ENCODE measurements around the gene MYO1E. TPM values are rescaled to one million over a fixed set of nuclear protein-coding genes. Genes with fewer than 3 reads are reported as not detected.

Gene MYO1E
- total RNA-seq, 6 experiments from 2014 or later, result 45.2 to 139 (median 68.9) TPM

- no peak for TF ChIP-seq CTCF (IDR thresholded peaks at IDR 0.05)
- no peak for TF ChIP-seq POLR2A (IDR thresholded peaks at IDR 0.05)
- Histone ChIP-seq H3K27me3 (no peaks in the 10 kb centered on the region), H3K27ac (no peak overlapping the region), H3K4me1 (no peaks in the 10 kb centered on the region), H3K9me3 (peaks cover 0 to 3% (median 0%) of the 10 kb centered on the region in 4 donors), H3K36me3 (peaks cover 0 to 7% (median 4%) of the 10 kb centered on the region in 4 donors), H3K4me3 (no peak overlapping the region)
- ATAC-seq, result no peak
- 62% methylated on average over 8 of the region's 9 CpGs for WGBS (ENCODE audit: insufficient coverage, low coverage, low lambda C conversion rate, missing lambda C conversion rate)
- DNase-seq, result no peak
- intact Hi-C loops (cut with DNase I), result no loop called here
These were observed 195.9 kb downstream of the MYO1E start for GRCh38 chr15:59176653-59177316.

GRCh38 chr15:59174835-59175831, 197.5 kb downstream of the MYO1E start:
- intact Hi-C loops (cut with DNase I), result no loop called here
- Histone ChIP-seq H3K4me3 (no peak overlapping the region), H3K27me3 (no peaks in the 10 kb centered on the region), H3K9me3 (no peaks in the 10 kb centered on the region), H3K4me1 (no peaks in the 10 kb centered on the region), H3K27ac (peak overlapping the region in 1 of 3 donors; percentile 9), H3K36me3 (peaks cover 0 to 17% (median 7%) of the 10 kb centered on the region in 4 donors)
- peak; percentile 43 to 54 (median 47) for TF ChIP-seq CTCF (IDR thresholded peaks at IDR 0.05)
- TF ChIP-seq POLR2A (IDR thresholded peaks at IDR 0.05), result no peak
- peak in 1 of 3 donors; percentile 40 for DNase-seq
- WGBS (ENCODE audit: insufficient coverage, low coverage, low lambda C conversion rate, missing lambda C conversion rate), result 54% methylated on average over 9 of the region's 10 CpGs
- ATAC-seq, result peak; percentile 76 to 84 (median 78)

- Histone ChIP-seq H3K9me3 (no peaks in the 10 kb centered on the region), H3K4me3 (no peak overlapping the region), H3K4me1 (peaks cover 0 to 4% (median 0%) of the 10 kb centered on the region in 4 donors), H3K27ac (peak overlapping the region in 1 of 3 donors; percentile 9), H3K36me3 (peaks cover 0 to 17% (median 8%) of the 10 kb centered on the region in 4 donors), H3K27me3 (no peaks in the 10 kb centered on the region)
- WGBS (ENCODE audit: insufficient coverage, low coverage, low lambda C conversion rate, missing lambda C conversion rate), result 74% methylated on average over 11 of the region's 12 CpGs
- intact Hi-C loops (cut with DNase I), result no loop called here
- TF ChIP-seq CTCF (IDR thresholded peaks at IDR 0.05) (no peak), POLR2A (IDR thresholded peaks at IDR 0.05) (no peak)
- no peak for DNase-seq
- ATAC-seq, result no peak
These were observed 198.4 kb downstream of the MYO1E start for GRCh38 chr15:59174151-59174834.

- Histone ChIP-seq H3K4me1 (peaks cover 0 to 4% (median 0%) of the 10 kb centered on the region in 4 donors), H3K36me3 (peaks cover 0 to 17% (median 8%) of the 10 kb centered on the region in 4 donors), H3K9me3 (no peaks in the 10 kb centered on the region), H3K27me3 (no peaks in the 10 kb centered on the region), H3K27ac (no peak overlapping the region), H3K4me3 (no peak overlapping the region)
- ATAC-seq, result no peak
- intact Hi-C loops (cut with DNase I), result no loop called here
- DNase-seq, result no peak
- 100% methylated on average over 5 of the region's 5 CpGs for WGBS (ENCODE audit: insufficient coverage, low coverage, low lambda C conversion rate, missing lambda C conversion rate)
- TF ChIP-seq POLR2A (IDR thresholded peaks at IDR 0.05) (no peak), CTCF (IDR thresholded peaks at IDR 0.05) (no peak)
These were observed 199.5 kb downstream of the MYO1E start for GRCh38 chr15:59173194-59173593.
